ENCODE data around the gene PLCB1. TPM values are rescaled to one million over a fixed set of nuclear protein-coding genes. Genes with fewer than 3 reads are reported as not detected.

Gene PLCB1
- total RNA-seq, 1 experiment from 2014 or later = 11.3 TPM

DNA sequence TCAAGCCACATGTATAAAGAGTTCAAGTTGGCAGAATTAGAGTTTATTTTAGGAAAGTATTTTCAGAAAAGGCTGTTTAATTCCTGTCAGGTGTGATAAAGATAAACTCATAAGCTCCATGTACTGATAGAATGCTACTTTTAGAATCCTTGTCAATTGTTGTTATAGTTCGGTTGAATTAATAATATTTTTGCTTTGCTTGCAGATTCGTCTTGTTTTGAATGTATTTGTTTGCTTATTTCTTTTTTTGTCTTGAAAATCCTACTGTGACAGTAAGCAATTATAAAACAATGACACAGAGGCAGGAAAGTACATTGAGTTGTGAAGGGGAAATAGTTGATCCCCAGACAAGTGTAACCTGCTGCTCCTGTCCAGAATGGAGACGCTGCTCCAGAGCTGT lies 602.9 kb downstream of the PLCB1 start:
- no peaks in the 10 kb centered on the region; the same call in 1 of the 2 replicates for H3K36me3 Mint-ChIP-seq
- no peak overlapping the region for H3K27ac Mint-ChIP-seq
- H3K27me3 Mint-ChIP-seq (ENCODE audit: low read depth) = no peaks in the 10 kb centered on the region
- POLR2A ChIA-PET = no interaction called here
- H3K9me3 Mint-ChIP-seq = no peaks in the 10 kb centered on the region
- H3K4me3 Mint-ChIP-seq = no peak overlapping the region
- ATAC-seq = no peak
- no peak for DNase-seq (ENCODE audit: low spot score)
- H3K4me1 Mint-ChIP-seq = no peaks in the 10 kb centered on the region
- TF ChIP-seq, protein P1, sequence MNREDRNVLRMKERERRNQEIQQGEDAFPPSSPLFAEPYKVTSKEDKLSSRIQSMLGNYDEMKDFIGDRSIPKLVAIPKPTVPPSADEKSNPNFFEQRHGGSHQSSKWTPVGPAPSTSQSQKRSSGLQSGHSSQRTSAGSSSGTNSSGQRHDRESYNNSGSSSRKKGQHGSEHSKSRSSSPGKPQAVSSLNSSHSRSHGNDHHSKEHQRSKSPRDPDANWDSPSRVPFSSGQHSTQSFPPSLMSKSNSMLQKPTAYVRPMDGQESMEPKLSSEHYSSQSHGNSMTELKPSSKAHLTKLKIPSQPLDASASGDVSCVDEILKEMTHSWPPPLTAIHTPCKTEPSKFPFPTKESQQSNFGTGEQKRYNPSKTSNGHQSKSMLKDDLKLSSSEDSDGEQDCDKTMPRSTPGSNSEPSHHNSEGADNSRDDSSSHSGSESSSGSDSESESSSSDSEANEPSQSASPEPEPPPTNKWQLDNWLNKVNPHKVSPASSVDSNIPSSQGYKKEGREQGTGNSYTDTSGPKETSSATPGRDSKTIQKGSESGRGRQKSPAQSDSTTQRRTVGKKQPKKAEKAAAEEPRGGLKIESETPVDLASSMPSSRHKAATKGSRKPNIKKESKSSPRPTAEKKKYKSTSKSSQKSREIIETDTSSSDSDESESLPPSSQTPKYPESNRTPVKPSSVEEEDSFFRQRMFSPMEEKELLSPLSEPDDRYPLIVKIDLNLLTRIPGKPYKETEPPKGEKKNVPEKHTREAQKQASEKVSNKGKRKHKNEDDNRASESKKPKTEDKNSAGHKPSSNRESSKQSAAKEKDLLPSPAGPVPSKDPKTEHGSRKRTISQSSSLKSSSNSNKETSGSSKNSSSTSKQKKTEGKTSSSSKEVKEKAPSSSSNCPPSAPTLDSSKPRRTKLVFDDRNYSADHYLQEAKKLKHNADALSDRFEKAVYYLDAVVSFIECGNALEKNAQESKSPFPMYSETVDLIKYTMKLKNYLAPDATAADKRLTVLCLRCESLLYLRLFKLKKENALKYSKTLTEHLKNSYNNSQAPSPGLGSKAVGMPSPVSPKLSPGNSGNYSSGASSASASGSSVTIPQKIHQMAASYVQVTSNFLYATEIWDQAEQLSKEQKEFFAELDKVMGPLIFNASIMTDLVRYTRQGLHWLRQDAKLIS (CRISPR knock-in tag; IDR thresholded peaks at IDR 0.05; ENCODE audit: borderline replicate concordance) = no peak
- no peak for TF ChIP-seq ZBTB21 (CRISPR knock-in tag; IDR thresholded peaks at IDR 0.05; ENCODE audit: borderline replicate concordance)
- no peak for TF ChIP-seq GABPB1 (CRISPR knock-in tag; IDR thresholded peaks at IDR 0.05)
- no peak for TF ChIP-seq ZNF219 (CRISPR knock-in tag; IDR thresholded peaks at IDR 0.05; ENCODE audit: borderline replicate concordance)
- TF ChIP-seq JUN (CRISPR knock-in tag; IDR thresholded peaks at IDR 0.05) = no peak
- TF ChIP-seq, protein P2, sequence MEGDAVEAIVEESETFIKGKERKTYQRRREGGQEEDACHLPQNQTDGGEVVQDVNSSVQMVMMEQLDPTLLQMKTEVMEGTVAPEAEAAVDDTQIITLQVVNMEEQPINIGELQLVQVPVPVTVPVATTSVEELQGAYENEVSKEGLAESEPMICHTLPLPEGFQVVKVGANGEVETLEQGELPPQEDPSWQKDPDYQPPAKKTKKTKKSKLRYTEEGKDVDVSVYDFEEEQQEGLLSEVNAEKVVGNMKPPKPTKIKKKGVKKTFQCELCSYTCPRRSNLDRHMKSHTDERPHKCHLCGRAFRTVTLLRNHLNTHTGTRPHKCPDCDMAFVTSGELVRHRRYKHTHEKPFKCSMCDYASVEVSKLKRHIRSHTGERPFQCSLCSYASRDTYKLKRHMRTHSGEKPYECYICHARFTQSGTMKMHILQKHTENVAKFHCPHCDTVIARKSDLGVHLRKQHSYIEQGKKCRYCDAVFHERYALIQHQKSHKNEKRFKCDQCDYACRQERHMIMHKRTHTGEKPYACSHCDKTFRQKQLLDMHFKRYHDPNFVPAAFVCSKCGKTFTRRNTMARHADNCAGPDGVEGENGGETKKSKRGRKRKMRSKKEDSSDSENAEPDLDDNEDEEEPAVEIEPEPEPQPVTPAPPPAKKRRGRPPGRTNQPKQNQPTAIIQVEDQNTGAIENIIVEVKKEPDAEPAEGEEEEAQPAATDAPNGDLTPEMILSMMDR (IDR thresholded peaks at IDR 0.05) = no peak
- TF ChIP-seq SP1 (CRISPR knock-in tag; conservative IDR thresholded peaks at IDR 0.05) = no peak
- TF ChIP-seq ZMAT4 (CRISPR knock-in tag; IDR thresholded peaks at IDR 0.05) = no peak
- no peak for TF ChIP-seq RELA (CRISPR knock-in tag; IDR thresholded peaks at IDR 0.05; ENCODE audit: borderline replicate concordance)
- TF ChIP-seq, protein P3, sequence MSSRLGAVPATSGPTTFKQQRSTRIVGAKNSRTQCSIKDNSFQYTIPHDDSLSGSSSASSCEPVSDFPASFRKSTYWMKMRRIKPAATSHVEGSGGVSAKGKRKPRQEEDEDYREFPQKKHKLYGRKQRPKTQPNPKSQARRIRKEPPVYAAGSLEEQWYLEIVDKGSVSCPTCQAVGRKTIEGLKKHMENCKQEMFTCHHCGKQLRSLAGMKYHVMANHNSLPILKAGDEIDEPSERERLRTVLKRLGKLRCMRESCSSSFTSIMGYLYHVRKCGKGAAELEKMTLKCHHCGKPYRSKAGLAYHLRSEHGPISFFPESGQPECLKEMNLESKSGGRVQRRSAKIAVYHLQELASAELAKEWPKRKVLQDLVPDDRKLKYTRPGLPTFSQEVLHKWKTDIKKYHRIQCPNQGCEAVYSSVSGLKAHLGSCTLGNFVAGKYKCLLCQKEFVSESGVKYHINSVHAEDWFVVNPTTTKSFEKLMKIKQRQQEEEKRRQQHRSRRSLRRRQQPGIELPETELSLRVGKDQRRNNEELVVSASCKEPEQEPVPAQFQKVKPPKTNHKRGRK (CRISPR knock-in tag; IDR thresholded peaks at IDR 0.05; ENCODE audit: borderline replicate concordance) = no peak
- no peak for TF ChIP-seq E2F1 (CRISPR knock-in tag; IDR thresholded peaks at IDR 0.05)
- no peak for TF ChIP-seq E2F5 (CRISPR knock-in tag; IDR thresholded peaks at IDR 0.05)
- TF ChIP-seq, protein P4, sequence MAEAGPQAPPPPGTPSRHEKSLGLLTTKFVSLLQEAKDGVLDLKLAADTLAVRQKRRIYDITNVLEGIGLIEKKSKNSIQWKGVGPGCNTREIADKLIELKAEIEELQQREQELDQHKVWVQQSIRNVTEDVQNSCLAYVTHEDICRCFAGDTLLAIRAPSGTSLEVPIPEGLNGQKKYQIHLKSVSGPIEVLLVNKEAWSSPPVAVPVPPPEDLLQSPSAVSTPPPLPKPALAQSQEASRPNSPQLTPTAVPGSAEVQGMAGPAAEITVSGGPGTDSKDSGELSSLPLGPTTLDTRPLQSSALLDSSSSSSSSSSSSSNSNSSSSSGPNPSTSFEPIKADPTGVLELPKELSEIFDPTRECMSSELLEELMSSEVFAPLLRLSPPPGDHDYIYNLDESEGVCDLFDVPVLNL (CRISPR knock-in tag; IDR thresholded peaks at IDR 0.05; ENCODE audit: borderline replicate concordance, low read depth) = no peak
- CTCF ChIA-PET = interaction anchor here (2.3 kb wide), 1 partner anchor 13 kb away, joined by 11 read pairs; no protein-coding TSS in a partner anchor

DNA sequence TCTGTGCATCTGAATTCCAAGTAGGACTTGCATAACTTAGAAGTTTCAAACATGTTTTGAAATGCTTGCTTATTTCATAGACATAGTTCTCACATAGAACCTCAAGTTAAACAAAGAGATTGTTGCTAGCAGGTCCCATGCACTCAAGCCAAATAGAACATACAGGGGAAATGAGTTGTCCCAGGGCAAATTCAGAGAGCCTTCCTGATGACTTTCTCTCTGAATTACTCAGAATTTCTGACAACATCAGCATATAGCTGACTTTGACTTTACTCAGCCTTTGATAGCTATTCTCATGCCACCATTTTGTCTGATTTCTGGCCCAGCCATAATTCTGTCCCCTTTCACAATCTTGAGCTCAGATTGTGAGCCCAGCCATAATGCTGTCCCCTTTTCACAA lies 603.6 kb downstream of the PLCB1 start:
- Mint-ChIP-seq H3K9me3 (no peaks in the 10 kb centered on the region), H3K27me3 (ENCODE audit: low read depth) (no peaks in the 10 kb centered on the region), H3K36me3 (no peaks in the 10 kb centered on the region; the same call in 1 of the 2 replicates), H3K27ac (no peak overlapping the region), H3K4me1 (no peaks in the 10 kb centered on the region), H3K4me3 (no peak overlapping the region)
- DNase-seq (ENCODE audit: low spot score) (no peak), ATAC-seq (no peak)
- ChIA-PET CTCF (interaction anchor here (0.7 to 2.3 kb wide), 2 partner anchors 13 to 154 kb away, joined by 3 to 11 read pairs; no protein-coding TSS in a partner anchor), POLR2A (no interaction called here)
- TF ChIP-seq CREM (CRISPR knock-in tag; IDR thresholded peaks at IDR 0.05) (no peak), SMAD3 (CRISPR knock-in tag; IDR thresholded peaks at IDR 0.05; ENCODE audit: borderline replicate concordance) (no peak), HMGXB4 (CRISPR knock-in tag; IDR thresholded peaks at IDR 0.05) (no peak), ZNF121 (CRISPR knock-in tag; IDR thresholded peaks at IDR 0.05) (no peak), FOXP1 (CRISPR knock-in tag; IDR thresholded peaks at IDR 0.05; ENCODE audit: borderline replicate concordance) (no peak), MYBL2 (CRISPR knock-in tag; IDR thresholded peaks at IDR 0.05) (no peak), TEAD4 (CRISPR knock-in tag; IDR thresholded peaks at IDR 0.05) (no peak), ATF3 (CRISPR knock-in tag; conservative IDR thresholded peaks at IDR 0.05) (no peak), TCF7 (CRISPR knock-in tag; IDR thresholded peaks at IDR 0.05; ENCODE audit: low read depth) (no peak)

Measured in WTC11 (cell line).